Colonic mucosa (tissue), 4 donors: ENCODE measurements around the gene POU2F1. TPM values are rescaled to one million over a fixed set of nuclear protein-coding genes. Genes with fewer than 3 reads are reported as not detected.
A peak's percentile ranks its signal among the peaks of the same experiment; 100 is the strongest.

Experiments used
- DNase-seq: peaks from one replicate; pipeline ENCODE4 v3.0.0-alpha.2; 2020
- H3K27ac ChIP-seq: fragments of 200-600 bp; one replicate; pipeline ENCODE4 v1.8.0; 2021
- H3K27me3 ChIP-seq: fragments of 200-600 bp; one replicate; pipeline ENCODE4 v1.8.0; 2021
- H3K36me3 ChIP-seq: fragments of 200-600 bp; one replicate; pipeline ENCODE4 v1.8.0; 2021
- H3K4me1 ChIP-seq: fragments of 200-600 bp; one replicate; pipeline ENCODE4 v1.8.0; 2021; ENCODE audit warnings: mild to moderate bottlenecking
- H3K4me3 ChIP-seq: fragments of 200-600 bp; one replicate; pipeline ENCODE4 v1.8.0; 2021
- H3K9ac ChIP-seq, 2 donors: one replicate each; pipeline ENCODE4 v1.7.0; 2013; ENCODE audit warnings: control low read depth in 2 of 2, low read depth in 2 of 2, low read length in 2 of 2
- H3K9me3 ChIP-seq: fragments of 200-600 bp; one replicate; pipeline ENCODE4 v1.8.0; 2021
- CTCF ChIP-seq: fragments of 200-600 bp; IDR thresholded peaks from one replicate; pipeline ENCODE4 v1.8.0; 2022; ENCODE audit warnings: antibody characterized with exemption, mild to moderate bottlenecking
- intact Hi-C: fragments of 100-400 bp; cut with DNase I; formaldehyde crosslinking; loops from one replicate; pipeline ENCODE4 v1.14.1; 2022
- total RNA-seq, 2 donors: library from RNA; stranded (reverse); fragmentation: NEBNext Ultra II Directional in 1 of 2; extraction: Animal tissue kit (Norgen Biotek cat#: 25700) in 1 of 2; gene quantifications; one replicate each; pipeline ENCODE4 v1.2.1, GENCODE V29; 2021
- donor health status: healthy.
- donor health status: DM: no; HTN: no; CAD: no.
- donor health status: DM: no; HTN: no; CAD: no.

The POU2F1 gene
- total RNA-seq, 2 donors from 2014 or later, result 16.4 to 24.4 TPM

GRCh38 chr1:167441222-167441621 is 220.5 kb downstream of the POU2F1 start:
- Histone ChIP-seq H3K27ac (no peak overlapping the region), H3K36me3 (no peaks in the 10 kb centered on the region), H3K9ac (no peak overlapping the region), H3K27me3 (no peaks in the 10 kb centered on the region), H3K4me1 (peaks cover 3% of the 10 kb centered on the region), H3K9me3 (no peaks in the 10 kb centered on the region), H3K4me3 (no peak overlapping the region)
- DNase-seq, result peak; percentile 20
- intact Hi-C loops, result loop anchor here (5.0 to 10.0 kb wide), 3 partner anchors 39 to 369 kb away; no protein-coding TSS in a partner anchor
- TF ChIP-seq CTCF, result no peak

- Histone ChIP-seq H3K36me3 (no peaks in the 10 kb centered on the region), H3K4me1 (peaks cover 3% of the 10 kb centered on the region), H3K4me3 (no peak overlapping the region), H3K9me3 (no peaks in the 10 kb centered on the region), H3K27me3 (no peaks in the 10 kb centered on the region), H3K9ac (peak overlapping the region in 1 of 2 donors; percentile 36), H3K27ac (peak overlapping the region; percentile 43)
- intact Hi-C loops, result loop anchor here (2.0 to 10.0 kb wide), 4 partner anchors 40 to 370 kb away; no protein-coding TSS in a partner anchor
- DNase-seq, result peak; percentile 98
- peak; percentile 80 for TF ChIP-seq CTCF
Observed at GRCh38 chr1:167442142-167442848, 221.6 kb downstream of the POU2F1 start.

- Histone ChIP-seq H3K9me3 (no peaks in the 10 kb centered on the region), H3K27ac (no peak overlapping the region)
- intact Hi-C loops, result loop anchor here (2.0 to 10.0 kb wide), 4 partner anchors 41 to 371 kb away; no protein-coding TSS in a partner anchor
Observed at GRCh38 chr1:167442854-167443565, 222.3 kb downstream of the POU2F1 start.

GRCh38 chr1:167443757-167444156 is 223.1 kb downstream of the POU2F1 start:
- Histone ChIP-seq H3K9ac (no peak overlapping the region), H3K4me3 (no peak overlapping the region), H3K36me3 (no peaks in the 10 kb centered on the region), H3K27me3 (no peaks in the 10 kb centered on the region), H3K4me1 (peaks cover 3% of the 10 kb centered on the region), H3K27ac (no peak overlapping the region), H3K9me3 (no peaks in the 10 kb centered on the region)
- intact Hi-C loops, result loop anchor here (2.0 to 10.0 kb wide), 4 partner anchors 41 to 371 kb away; no protein-coding TSS in a partner anchor
- TF ChIP-seq CTCF, result no peak
- DNase-seq, result no peak

More at GRCh38 chr1:167442854-167443565, 222.3 kb downstream of the POU2F1 start:
- TF ChIP-seq CTCF, result no peak
- H3K4me1 ChIP-seq, result peaks cover 3% of the 10 kb centered on the region
- H3K36me3 ChIP-seq, result no peaks in the 10 kb centered on the region
- H3K27me3 ChIP-seq, result no peaks in the 10 kb centered on the region
- no peak overlapping the region for H3K4me3 ChIP-seq
- peak overlapping the region in 1 of 2 donors; percentile 36 for H3K9ac ChIP-seq
- no peak for DNase-seq

GRCh38 chr1:167446966-167447365 is 226.3 kb downstream of the POU2F1 start:
- TF ChIP-seq CTCF, result no peak
- Histone ChIP-seq H3K27ac (peak overlapping the region; percentile 32), H3K9ac (peak overlapping the region in 1 of 2 donors; percentile 57), H3K4me3 (no peak overlapping the region), H3K4me1 (no peaks in the 10 kb centered on the region), H3K36me3 (no peaks in the 10 kb centered on the region), H3K27me3 (no peaks in the 10 kb centered on the region), H3K9me3 (no peaks in the 10 kb centered on the region)
- intact Hi-C loops, result loop anchor here (10.0 kb wide), 1 partner anchor 88 kb away; no protein-coding TSS in a partner anchor
- DNase-seq, result no peak
